ENCODE data around the gene NEFH. TPM values are rescaled to one million over a fixed set of nuclear protein-coding genes. Genes with fewer than 3 reads are reported as not detected.
"Not testable (repeated sequence)": the region's sequence is repeated elsewhere in the genome, so short reads cannot be mapped to it uniquely, and the experiment has no call there.

The NEFH gene
- total RNA-seq, 2 donors from 2014 or later: 0.92 to 1.7 TPM

- no peaks in the 10 kb centered on the region for H3K36me3 ChIP-seq (ENCODE audit: control insufficient read depth, insufficient read depth, low read length)
- H3K9me3 ChIP-seq (ENCODE audit: control insufficient read depth, low read length): no peaks in the 10 kb centered on the region
- no peak overlapping the region for H3K27ac ChIP-seq (ENCODE audit: low read depth, low read length)
- H3K27ac Mint-ChIP-seq: no peak overlapping the region
- no peaks in the 10 kb centered on the region for H3K27me3 ChIP-seq (ENCODE audit: control insufficient read depth, insufficient read depth, low read length, poor library complexity, severe bottlenecking)
- H3K4me1 ChIP-seq (ENCODE audit: control insufficient read depth, insufficient read depth, low read length): peaks cover 4% of the 10 kb centered on the region
- peaks cover 23% of the 10 kb centered on the region for H3K4me1 Mint-ChIP-seq
- H3K4me3 Mint-ChIP-seq: no peak overlapping the region
- H3K9ac ChIP-seq (ENCODE audit: extremely low read depth, low read length, poor library complexity, severe bottlenecking): no peak overlapping the region
- DNase-seq: no peak
- H3K4me3 ChIP-seq (ENCODE audit: low read length): no peak overlapping the region
- no peaks in the 10 kb centered on the region for H3K27me3 Mint-ChIP-seq (ENCODE audit: insufficient read depth)
- 100% methylated on average over 1 of the region's 3 CpGs for WGBS, 2 experiments (ENCODE audit: insufficient coverage in 1 of 2, insufficient read length in 1 of 2)
- no peaks in the 10 kb centered on the region for H3K36me3 Mint-ChIP-seq (ENCODE audit: low read depth)
- H3K9me3 Mint-ChIP-seq: no peaks in the 10 kb centered on the region
- TF ChIP-seq, protein P1, sequence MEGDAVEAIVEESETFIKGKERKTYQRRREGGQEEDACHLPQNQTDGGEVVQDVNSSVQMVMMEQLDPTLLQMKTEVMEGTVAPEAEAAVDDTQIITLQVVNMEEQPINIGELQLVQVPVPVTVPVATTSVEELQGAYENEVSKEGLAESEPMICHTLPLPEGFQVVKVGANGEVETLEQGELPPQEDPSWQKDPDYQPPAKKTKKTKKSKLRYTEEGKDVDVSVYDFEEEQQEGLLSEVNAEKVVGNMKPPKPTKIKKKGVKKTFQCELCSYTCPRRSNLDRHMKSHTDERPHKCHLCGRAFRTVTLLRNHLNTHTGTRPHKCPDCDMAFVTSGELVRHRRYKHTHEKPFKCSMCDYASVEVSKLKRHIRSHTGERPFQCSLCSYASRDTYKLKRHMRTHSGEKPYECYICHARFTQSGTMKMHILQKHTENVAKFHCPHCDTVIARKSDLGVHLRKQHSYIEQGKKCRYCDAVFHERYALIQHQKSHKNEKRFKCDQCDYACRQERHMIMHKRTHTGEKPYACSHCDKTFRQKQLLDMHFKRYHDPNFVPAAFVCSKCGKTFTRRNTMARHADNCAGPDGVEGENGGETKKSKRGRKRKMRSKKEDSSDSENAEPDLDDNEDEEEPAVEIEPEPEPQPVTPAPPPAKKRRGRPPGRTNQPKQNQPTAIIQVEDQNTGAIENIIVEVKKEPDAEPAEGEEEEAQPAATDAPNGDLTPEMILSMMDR (conservative IDR thresholded peaks at IDR 0.05): no peak
These were observed 46.2 kb upstream of the NEFH start for GRCh38 chr22:29433856-29434255.

DNA sequence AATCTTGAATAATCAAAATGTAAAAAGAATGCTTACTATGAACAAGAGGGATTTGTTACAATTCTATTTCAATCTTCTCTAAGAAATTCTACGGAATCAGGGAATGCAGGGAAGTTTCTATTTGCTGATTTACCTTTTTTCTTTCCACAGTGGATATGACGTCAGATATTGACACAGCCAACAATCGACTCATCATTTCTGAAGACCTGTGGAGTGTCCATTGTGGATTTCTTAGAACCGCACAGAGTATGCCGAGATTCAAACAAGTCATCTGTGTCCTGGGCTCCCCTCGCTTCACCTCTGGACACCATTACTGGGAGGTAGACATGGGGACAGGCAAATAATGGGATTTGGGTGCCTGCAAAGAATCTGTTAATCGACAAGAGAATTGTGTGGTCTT is 45.7 kb upstream of the NEFH start:
- Histone ChIP-seq H3K27me3 (ENCODE audit: control insufficient read depth, insufficient read depth, low read length, poor library complexity, severe bottlenecking) (no peaks in the 10 kb centered on the region), H3K9ac (ENCODE audit: extremely low read depth, low read length, poor library complexity, severe bottlenecking) (no peak overlapping the region), H3K36me3 (ENCODE audit: control insufficient read depth, insufficient read depth, low read length) (no peaks in the 10 kb centered on the region), H3K9me3 (ENCODE audit: control insufficient read depth, low read length) (no peaks in the 10 kb centered on the region), H3K4me1 (ENCODE audit: control insufficient read depth, insufficient read depth, low read length) (peaks cover 4% of the 10 kb centered on the region), H3K27ac (ENCODE audit: low read depth, low read length) (no peak overlapping the region), H3K4me3 (ENCODE audit: low read length) (no peak overlapping the region)
- H3K4me3 Mint-ChIP-seq: no peak overlapping the region
- 95% methylated on average over 6 to 7 of the region's 7 CpGs for WGBS, 2 experiments (ENCODE audit: insufficient coverage in 1 of 2, insufficient read length in 1 of 2)
- TF ChIP-seq, protein P1 (conservative IDR thresholded peaks at IDR 0.05): no peak
- H3K4me1 Mint-ChIP-seq: peaks cover 23% of the 10 kb centered on the region
- H3K36me3 Mint-ChIP-seq (ENCODE audit: low read depth): no peaks in the 10 kb centered on the region
- DNase-seq: no peak
- no peak overlapping the region for H3K27ac Mint-ChIP-seq
- no peaks in the 10 kb centered on the region for H3K9me3 Mint-ChIP-seq
- H3K27me3 Mint-ChIP-seq (ENCODE audit: insufficient read depth): no peaks in the 10 kb centered on the region

DNA sequence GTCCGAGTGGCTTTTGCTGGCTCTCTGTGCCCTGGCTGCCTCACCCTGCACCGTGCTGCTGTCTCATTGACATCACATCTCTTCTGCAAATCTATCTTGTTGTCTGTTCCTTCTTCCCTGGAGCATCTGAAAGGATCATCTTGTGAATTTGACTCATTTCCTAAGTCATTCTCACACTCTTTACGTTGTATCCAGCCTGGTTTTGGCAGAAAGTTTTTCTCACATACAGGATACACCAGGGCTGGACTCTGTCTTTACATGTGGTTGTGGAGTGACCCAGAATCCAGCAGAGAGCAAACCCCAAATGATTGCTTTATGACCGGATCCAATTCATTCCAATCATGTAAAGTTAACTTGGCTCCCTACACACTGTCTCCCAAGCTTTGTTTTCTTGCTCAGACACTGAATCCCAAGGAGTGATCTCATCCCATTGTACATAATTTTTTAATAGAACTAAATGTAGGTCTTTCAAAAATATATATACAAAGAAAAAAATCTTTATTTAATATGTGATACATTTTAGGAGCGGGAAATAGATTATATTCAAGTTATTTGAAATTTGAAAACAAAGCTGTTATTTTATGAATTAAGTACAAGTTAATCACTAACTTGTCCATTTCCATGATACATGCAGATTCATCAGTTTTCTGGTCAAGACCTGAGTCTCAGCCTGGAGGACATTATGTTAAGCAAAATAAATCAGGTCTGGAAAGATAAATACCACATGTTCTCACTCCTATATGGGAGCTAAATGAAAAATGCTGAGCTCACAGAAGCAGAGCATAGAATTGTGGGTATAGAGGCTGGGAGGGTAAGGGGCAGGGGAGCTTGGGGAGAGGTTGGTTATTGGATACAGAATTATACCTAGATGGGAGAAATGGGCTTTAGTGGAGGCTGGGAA is 44.5 kb upstream of the NEFH start:
- no peaks in the 10 kb centered on the region for H3K27me3 Mint-ChIP-seq (ENCODE audit: insufficient read depth)

GRCh38 chr22:29438283-29438682 is 41.7 kb upstream of the NEFH start, which contains the start of gene RFPL1:
TSS of gene RFPL1 (plus strand) at chr22:29438583.
- not testable (repeated sequence) for H3K9ac ChIP-seq (ENCODE audit: extremely low read depth, low read length, poor library complexity, severe bottlenecking); H3K27me3 Mint-ChIP-seq (ENCODE audit: insufficient read depth); H3K27me3 ChIP-seq (ENCODE audit: control insufficient read depth, insufficient read depth, low read length, poor library complexity, severe bottlenecking); DNase-seq; H3K4me1 Mint-ChIP-seq; H3K27ac Mint-ChIP-seq; H3K27ac ChIP-seq (ENCODE audit: low read depth, low read length); H3K9me3 ChIP-seq (ENCODE audit: control insufficient read depth, low read length); H3K36me3 Mint-ChIP-seq (ENCODE audit: low read depth); H3K4me1 ChIP-seq (ENCODE audit: control insufficient read depth, insufficient read depth, low read length); H3K9me3 Mint-ChIP-seq; H3K4me3 ChIP-seq (ENCODE audit: low read length); H3K4me3 Mint-ChIP-seq; H3K36me3 ChIP-seq (ENCODE audit: control insufficient read depth, insufficient read depth, low read length)
- WGBS, 2 experiments (ENCODE audit: insufficient coverage in 1 of 2, insufficient read length in 1 of 2): 95 to 100% methylated on average over 6 to 10 of the region's 10 CpGs

More for the DNA sequence above, 44.5 kb upstream of the NEFH start:
- no peak for DNase-seq
- no peaks in the 10 kb centered on the region for H3K9me3 Mint-ChIP-seq
- no peak overlapping the region for H3K4me3 Mint-ChIP-seq
- H3K36me3 Mint-ChIP-seq (ENCODE audit: low read depth): no peaks in the 10 kb centered on the region
- H3K27ac ChIP-seq (ENCODE audit: low read depth, low read length): no peak overlapping the region
- TF ChIP-seq, protein P1 (conservative IDR thresholded peaks at IDR 0.05): no peak
- no peaks in the 10 kb centered on the region for H3K9me3 ChIP-seq (ENCODE audit: control insufficient read depth, low read length)
- no peak overlapping the region for H3K9ac ChIP-seq (ENCODE audit: extremely low read depth, low read length, poor library complexity, severe bottlenecking)
- H3K4me1 Mint-ChIP-seq: peaks cover 22% of the 10 kb centered on the region
- H3K4me3 ChIP-seq (ENCODE audit: low read length): no peak overlapping the region
- H3K36me3 ChIP-seq (ENCODE audit: control insufficient read depth, insufficient read depth, low read length): no peaks in the 10 kb centered on the region
- 89 to 100% methylated on average over 2 to 4 of the region's 5 CpGs for WGBS, 2 experiments (ENCODE audit: insufficient coverage in 1 of 2, insufficient read length in 1 of 2)
- H3K27ac Mint-ChIP-seq: no peak overlapping the region
- peaks cover 4% of the 10 kb centered on the region for H3K4me1 ChIP-seq (ENCODE audit: control insufficient read depth, insufficient read depth, low read length)
- H3K27me3 ChIP-seq (ENCODE audit: control insufficient read depth, insufficient read depth, low read length, poor library complexity, severe bottlenecking): no peaks in the 10 kb centered on the region
